NCI-H510A treated with DMSO at 0.1 percent for 48 hours (cell line): Measurements from ENCODE around the gene IRF3.
"Not testable (repeated sequence)": the region's sequence is repeated elsewhere in the genome, so short reads cannot be mapped to it uniquely, and the experiment has no call there.

Experiments used
- DNase-seq: peaks from one replicate; lab custom pipeline; 2025; lab: John Stamatoyannopoulos, UW

Gene IRF3

DNA sequence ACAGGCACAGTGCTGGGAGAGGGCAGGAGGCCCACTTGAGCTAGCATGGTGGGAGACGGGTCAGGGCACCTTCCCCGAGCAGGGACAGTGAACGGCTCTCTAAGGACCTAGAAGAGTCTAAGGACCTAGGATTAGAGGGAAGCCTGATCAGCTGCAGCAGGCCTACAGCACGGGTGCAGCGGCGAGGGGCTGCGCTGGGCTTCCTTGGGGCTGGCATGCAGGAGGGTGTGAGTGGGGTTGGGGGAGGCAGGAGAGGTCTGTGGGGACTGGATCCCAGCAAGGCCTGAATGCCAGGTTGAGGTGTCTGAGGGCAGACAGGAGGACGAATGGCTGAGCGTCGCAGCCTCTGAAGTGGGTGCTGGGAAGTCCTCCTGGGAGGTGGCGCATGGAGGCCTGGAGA is 20.1 kb downstream of the IRF3 start:
- no peak for DNase-seq

DNA sequence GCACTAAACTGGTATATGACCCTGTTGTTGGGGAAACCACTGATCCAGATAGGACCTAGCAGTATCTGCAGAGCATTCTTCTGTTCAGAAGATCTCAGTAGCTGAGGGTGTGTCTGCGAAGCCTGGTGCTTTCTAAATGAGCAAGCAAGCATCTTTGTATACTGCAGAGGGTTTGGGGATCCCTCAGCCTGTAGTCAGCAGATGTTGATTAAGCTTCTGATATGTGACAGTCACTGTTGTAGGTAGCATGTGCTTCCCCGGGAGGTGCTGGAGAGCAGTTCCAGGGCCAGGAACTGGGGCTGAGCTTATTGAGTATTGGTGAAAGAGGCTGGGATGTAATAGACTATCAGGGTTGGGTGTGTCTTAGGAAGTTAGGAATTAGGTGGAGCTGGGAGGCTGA is 22.2 kb downstream of the IRF3 start:
- DNase-seq: no peak

DNA sequence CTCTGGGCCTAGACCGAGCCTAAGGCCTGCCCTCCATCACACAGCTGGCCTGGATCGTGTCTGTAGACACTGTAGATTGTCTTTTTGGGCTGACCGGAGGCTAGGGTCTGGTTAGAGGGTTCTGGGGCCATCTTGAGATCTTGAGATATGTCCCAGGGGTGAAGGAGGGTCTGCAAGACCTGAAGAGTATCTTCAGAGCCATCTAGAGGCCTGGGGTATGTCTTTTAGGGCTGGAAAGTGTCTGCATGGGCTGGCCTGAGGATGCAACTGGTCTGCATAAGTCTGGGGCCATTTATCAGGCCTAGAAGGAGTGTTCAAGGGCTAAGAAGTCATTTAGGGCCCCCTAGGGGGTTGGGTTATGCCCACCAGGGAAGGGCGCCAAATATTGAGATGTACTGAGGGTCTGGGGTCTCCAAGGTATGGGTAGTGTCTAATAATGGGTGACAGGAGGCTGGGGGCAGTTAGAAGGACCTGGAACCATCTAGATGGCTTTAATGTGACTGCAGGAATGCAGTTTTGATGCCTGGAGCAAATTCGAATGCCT is 23.1 kb downstream of the IRF3 start:
- DNase-seq: no peak

DNA sequence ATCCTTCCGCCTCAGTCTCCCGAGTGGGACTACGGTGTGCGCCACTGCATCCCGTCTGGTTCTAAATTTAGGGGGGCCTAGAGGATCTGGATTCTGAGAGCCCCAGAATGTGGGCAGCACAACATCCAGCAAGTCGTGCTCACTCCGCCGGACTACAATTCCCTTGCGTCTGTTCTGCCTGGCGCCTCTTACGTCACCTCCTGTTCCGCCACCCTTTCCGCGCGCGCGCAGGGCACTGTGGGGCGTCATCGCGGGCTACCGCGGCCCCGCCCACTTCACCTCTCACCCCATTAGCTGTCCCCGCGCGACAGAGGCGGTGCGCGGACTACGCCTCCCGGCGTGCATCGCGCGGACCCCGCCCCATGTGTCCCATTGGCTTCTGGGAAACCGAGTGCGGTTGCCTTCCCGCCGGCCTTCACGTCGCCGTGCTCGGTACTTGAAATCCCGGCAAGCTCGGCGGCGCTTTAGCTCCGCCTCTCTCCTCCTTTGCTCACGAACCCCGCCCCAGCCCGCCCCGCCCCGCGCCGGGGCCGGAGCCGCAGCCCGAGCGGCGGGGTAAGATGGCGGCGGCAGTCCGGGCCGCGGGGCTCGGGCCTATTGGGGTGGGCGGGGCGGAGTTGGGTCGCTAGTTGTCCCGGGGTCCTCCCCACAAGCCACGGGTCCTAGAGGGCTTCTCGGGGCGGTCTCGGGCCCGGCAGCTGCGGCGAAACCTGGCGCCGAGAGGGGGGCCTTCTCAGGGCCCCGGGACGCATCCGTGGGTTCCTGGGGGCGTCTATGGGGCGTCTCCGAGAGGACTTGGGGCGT is 23.8 kb downstream of the IRF3 start, which contains the start of gene SCAF1:
TSS of gene SCAF1 (plus strand) at position 522 of the 804 bp plus-strand sequence. CDS start 2,818 bp downstream, outside the sequence.
- DNase-seq: peak; percentile 99

DNA sequence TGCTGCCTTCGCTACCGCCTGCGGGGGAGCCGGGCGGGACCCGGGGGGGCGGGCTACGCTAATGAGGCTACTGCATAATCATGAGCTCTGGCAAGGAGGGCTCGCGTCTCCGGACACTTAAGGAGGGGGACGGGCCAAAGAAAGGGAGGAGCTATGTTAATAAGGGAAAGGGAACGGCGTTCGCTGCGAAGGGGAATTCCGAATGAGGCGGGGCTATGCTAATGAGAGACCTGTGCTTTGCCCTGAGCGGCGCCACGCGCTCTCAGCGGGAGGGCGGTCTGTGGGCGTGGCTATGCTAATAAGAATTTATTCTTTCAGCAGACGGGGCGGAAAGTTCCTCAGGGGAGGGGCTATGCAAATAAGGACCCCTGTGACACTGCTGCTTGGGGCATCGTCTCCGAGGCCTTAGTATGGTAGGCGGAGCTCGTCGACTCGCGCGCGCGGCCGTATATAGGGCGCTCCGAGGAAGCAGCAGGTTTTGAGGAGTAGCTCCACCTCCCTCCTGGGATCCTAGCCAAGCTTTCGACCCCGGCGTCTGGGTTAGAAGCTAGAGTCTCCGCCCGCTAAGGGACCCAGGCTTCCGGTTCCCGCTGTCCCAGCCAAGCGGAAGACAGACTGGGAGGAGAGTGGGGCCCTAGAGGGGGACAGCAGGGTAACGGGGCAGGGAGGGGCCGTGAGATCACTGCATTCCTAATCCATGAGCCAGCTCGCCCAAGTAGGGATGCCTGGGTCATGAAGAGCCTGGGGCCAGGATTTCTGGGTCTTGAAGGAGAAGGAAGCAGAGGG is 25.4 kb downstream of the IRF3 start, which contains the start of gene RRAS:
TSS of gene RRAS (minus strand) at position 31 of the 786 bp plus-strand sequence. CDS start 45 bp downstream, outside the sequence.
- peak; percentile 100 for DNase-seq

DNA sequence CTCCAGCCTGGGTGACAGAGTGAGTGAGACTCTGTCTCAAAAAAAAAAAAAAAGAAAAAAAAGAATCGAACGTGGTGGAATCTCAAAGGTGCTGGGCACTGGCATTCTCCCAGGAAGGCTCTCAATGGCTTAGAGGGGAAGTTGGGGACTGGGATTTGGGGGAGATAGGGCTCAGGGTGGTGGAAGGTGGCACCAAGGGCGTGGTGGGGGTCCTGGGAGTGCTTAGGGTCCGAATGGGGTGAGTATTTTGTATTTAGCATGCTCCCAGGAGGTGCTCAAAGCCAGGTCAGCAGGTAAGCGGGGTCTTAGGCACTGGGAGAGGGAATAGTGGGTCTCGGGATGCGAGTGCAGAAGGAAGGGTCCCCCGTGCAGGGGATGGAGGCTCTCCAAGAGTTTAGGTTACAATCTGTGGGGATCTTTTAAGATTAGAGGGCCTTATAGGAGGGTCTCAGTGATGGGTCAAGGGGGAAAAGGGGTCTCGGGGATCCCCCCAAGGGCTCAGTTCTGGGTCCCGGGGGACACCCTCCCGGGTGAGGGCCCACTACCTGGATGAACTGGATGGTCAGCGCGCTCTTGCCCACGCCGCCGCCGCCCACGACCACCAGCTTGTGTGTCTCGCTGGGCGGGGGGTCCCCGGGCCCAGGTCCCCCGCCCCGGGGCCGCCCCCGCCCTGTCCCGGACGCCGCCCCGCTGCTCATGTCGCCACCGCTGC is 26.1 kb downstream of the IRF3 start:
- no peak for DNase-seq

DNA sequence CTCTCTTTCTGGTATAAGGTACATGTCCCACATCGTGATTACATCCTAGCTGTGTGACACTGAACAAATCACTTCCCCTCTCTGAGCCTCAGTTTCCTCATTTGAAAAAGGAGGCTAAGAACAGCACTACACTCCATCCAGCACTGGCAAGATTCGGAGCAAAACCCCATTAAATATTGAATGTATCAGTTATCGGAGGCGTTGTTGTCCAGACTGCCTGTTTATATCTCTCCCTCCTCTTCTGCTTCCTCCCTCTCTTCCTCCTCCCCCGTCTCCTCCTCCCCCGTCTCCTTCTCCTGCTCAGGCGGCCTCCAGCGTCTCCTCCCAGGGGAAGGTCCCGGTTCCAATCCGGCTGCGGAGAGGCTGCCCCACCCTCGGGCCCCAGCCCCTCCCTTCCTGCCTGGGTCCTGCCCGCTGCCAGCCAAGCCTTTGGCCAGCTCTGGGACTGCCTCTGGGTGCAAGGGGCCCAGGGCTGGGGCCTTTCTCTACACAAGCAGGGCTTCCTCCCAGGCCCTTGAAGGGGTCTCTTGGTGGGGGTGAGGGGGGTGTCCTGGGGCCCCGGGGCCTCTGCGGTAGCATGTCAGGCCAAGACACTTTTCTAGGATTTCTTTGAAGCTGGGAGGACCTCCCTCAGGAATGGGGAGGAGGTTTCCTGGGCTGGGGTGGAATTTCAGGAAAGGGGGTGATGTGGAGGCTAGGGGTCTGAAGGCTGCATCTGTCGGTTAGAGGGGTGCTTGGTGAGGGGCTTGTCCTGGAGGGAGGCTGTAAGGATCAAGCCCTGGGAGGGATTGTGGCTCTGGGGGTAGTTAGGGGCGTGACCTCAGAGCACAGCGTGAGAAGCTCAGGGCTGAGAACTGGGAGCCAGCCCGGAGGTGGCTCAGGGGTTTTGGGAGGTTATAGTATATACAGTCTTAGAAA is 27.6 kb downstream of the IRF3 start:
- DNase-seq: peak; percentile 13

DNA sequence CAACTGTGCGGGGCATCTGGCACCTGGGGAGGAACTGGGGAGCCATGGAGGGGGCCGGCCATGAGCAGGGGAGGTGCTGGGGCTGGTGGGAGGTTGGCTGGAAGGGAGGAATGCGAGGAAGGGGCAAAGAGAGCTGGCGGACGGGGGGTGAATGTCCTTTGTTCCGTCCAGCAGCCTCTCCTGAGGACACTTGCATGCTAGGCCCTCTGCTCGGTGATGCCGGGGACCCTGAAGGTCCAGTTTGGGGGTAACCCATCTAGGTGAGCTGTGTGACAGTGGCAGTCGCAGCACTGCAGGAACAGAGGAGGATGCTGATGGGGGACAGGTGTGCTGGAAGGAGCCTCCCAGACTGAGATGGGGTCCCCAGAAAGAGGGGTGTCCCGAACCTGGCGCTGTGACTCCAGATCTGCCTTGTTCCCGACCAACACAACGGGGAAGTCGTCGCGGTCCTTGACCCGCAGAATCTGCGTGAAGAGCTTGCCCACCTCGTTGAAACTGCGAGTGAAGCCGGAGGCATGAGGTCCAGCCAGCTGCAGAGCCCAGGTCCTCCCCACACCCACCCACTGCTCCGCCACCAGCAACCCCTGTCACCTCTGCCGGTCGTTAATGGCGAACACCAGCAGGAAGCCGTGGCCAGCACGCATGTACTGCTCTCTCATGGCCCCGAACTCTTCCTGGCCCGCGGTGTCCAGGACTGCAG is 29.3 kb downstream of the IRF3 start:
- no peak for DNase-seq

DNA sequence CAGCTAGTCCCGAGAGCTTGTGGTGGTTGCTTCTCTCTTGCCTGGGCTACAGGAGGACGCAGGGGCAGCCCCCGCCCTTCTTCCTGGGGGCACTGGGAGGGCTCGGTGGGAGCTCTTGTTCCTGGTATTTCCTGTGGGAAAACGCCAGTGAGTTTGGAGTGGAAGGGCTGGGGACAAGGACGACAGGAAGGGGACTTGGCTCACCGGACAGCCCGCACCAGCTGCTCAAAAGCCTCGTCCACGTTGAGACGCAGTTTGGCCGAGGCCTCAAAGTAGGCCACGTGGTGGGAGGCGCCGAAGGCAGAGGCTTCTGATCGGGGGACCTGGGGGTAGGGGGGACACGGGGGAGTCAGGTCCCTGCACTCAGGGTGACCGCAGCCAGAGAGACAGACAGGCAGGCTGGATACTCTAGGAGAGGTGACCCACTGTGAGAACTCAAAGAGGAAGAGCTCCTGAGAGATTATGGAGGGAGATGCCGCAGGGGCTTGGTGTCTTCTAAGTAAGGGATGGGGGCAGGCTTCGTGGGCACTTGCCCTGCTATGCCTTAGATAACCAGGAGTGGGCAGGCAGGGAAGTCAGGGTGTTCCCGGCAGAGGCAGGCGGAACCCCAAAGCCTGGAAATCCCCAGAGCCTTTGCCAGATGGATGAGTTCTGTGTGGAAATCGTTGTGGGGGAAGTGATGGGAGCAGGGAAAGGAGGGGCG is 30.0 kb downstream of the IRF3 start:
- DNase-seq: no peak

DNA sequence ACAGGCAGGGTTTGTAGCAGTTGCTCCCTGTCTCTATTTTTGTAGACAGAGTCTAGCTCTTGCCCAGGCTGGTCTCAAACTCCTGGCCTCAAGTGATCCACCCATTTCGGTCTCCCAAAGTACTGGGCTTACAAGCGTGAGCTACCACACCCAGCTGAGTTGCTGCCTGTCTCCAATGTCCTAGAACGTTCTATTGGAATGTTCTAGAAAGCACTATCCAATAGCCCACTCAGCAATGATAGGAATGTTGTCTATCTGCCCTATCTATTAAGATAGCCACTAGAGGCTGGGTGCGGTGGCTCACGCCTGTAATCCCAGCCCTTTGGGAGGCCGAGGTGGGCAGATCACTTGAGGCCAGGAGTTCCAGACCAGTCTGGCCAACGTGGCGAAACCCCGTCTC is 32.4 kb downstream of the IRF3 start:
- DNase-seq: not testable (repeated sequence)

DNA sequence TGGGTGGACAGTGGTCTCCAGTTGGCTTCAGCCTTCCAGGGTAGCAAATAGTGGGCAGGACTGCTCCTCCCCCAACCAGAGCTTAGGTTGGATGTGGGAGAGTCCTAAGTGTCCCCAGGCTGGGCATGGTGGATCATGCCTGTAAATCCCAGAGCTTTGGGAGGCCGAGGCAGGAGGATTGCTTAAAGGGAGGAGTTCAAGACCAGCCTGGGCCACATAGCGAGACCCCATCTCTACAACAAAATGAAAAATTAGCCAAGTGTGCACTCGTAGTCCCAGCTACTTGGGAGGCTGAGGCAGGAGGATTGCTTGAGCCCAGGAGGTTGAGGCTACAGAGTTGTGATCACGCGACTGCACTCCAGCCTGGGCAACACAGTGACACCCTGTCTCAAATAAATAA is 33.1 kb downstream of the IRF3 start:
- DNase-seq: no peak

DNA sequence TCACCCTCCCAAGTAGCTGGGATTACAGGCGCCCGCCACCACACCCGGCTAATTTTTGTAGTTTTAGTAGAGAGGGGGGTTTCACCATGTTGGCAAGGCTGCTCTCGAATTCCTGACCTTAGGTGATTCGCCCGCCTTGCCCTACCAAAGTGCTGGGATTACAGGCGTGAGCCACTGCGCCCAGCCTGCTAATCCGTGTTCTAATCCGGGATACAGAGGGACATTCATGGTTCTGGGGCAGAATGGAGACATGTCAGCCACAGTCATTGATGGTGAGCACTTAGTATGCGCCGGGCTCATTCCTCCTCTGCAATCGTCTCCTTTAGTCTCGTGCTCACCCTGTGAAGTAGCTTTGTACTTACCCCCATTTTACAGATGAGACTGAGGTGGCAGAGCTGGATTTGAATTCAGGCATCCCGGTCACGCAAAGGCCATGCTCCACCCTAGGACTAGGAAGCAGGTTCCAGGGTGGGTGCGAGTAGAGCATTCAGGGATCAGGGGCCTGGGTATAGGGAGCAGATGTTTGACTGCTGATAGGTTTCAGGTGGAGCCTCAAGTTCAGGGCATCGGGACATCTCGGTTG is 34.0 kb downstream of the IRF3 start:
- DNase-seq: no peak

DNA sequence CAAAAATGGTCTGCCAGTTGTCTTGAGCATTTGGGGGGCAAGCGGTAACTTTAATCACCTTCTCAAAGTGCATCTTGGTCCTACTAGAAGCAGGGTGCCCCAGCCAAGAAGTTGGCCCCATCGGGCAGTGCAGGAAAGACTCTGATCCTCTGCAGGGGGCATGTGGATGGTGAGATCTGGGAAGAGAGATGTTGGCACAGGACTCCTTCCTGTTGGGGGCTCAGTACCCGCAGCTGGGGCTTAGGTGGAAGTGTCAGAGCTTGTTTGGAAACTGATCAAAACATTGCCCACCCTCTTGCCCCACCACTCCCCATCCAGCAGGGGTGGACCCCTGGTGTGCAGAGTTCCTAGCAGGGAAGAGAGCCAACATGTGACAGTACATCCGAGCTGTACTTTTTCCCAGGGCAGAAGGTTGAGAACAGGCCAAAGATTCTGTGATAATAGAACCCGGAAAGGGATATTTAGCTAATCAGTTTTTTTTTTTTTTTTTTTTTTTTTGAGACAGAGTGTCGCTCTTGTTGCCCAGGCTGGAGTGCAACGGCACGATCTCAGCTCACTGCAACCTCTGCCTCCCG is 34.6 kb downstream of the IRF3 start:
- no peak for DNase-seq

DNA sequence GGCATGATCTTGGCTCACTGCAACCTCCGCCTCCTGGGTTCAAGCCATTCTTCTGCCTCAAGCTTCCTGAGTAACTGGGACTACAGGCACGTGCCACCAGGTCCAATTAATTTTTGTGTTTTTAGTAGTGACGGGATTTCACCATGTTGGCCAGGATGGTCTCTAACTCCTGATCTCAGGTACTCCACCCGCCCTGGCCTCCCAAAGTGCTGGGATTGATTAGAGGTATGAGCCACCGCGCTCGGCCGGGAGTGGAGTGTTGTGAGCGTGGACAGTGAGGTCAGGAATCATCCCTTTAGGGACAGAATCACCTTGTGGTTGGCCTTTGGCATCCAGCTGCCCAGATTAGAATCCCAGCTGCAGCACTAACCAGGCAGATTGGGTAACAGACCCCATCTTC is 36.0 kb downstream of the IRF3 start:
- DNase-seq: no peak

DNA sequence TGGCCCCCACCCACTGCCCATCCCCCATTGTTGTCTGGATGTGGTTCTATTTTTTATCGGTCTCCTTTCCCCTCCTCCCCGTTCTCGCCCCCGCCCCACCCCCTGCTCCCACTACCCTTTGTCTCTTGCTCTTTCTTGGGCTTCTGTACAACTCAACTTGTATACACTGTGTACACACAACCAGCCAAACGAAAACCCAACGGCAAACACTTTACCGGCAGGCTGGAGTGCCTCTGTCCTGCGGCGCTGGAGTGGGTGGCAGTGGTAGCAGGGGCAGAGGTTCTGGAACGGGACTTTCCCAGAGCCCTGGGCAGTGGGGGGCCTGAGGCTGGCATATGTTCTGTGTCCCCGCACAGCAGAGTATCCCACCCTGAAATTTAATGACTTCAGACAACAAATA is 39.4 kb downstream of the IRF3 start:
- no peak for DNase-seq

DNA sequence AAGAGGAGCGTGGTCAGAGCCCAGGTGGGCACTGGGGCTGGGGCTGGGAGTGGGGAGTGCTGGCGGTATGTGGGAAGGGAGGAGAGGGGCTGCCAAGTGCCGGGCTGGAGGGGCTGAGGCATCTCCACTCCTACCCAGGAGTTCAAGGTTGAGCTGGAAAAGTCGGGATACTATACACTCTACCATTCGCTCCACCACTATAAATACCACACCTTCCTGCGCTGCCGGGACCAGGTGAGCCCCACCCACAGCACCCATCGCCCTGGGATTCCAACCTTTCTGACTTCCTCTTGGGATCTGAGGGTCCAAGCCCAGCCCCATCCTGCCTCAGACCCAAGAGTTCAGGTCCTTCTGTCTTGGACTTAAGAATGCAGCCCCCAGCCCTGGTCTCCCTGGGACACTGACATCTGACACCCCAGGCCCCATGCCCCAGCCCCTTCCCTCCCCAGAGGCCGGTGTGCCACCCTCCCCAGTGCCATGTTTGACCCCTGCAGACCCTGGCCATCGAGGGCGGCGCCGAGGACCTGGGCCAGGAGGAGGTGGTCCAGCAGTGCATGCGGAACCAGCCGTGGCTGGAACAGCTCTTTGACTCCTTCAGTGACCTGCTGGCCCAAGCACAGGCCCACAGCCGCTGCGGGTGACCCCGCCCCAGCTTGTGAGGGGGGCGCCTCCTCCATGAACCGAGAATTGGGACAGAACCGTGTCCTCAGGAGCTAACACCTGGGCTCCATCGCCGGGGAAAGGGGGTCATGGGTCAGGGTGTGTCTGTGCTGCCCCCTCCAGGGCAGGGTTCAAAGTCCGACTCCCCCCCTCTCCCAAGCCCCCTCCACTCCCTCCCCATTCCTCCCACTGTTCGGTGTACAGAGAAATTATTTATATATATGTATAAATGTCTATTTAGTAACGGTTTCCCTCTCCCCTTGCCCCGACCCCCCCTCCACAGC is 40.4 kb downstream of the IRF3 start:
- DNase-seq: no peak

DNA sequence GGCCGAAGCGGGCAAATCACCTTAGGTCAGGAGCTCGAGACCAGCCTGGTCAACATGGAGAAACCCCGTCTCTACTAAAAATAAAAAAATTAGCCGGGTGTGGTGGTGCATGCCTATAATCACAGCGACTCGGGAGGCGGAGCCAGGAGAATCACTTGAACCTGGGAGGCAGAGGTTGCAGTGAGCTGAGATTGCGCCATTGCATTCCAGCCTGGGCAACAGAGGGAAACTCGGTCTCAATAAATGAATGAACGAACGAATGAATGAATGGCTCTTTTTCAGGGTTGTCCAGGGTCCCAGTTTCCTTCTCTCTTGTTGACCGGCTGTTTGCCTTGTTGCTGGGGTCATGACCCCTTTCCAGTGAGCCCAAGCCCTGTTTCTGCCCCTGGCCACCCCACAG is 47.8 kb downstream of the IRF3 start:
- DNase-seq: not testable (repeated sequence)

DNA sequence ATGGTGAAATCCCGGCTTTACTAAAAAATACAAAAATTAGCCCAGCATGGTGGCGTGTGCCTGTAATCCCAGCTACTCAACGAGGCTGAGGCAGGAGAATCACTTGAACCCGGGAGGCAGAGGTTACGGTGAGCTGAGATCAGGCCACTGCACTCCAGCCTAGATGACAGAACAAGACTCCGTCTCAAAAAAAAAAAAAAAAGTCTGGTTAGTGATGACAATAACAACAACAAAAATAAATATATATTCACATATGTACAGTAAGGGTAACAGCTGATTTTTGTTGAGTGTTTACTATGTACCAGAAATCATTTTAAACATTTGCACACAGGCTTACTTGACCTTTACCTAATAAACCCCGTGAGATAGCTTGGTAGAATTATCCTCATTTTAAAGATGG is 48.7 kb downstream of the IRF3 start:
- no peak for DNase-seq
